HCT116 (cell line): ENCODE results near the gene ADCY6. TPM values are rescaled to one million over a fixed set of nuclear protein-coding genes. Genes with fewer than 3 reads are reported as not detected.

ENCODE experiments used
- ATAC-seq: fragments of 200-7000 bp; cut with Tn5 transposase; 2 replicates; pipeline ENCODE4 v1.9.1; 2020; ENCODE audit warnings: mild to moderate bottlenecking, moderate library complexity
- BruUV-seq: library from RNA; stranded (reverse); fragments of 400-500 nt; replicated peaks from 2 replicates; lab custom pipeline; 2021; lab: Mats Ljungman, UMichigan
- CTCF ChIA-PET: fragments of 300-600 bp; sonication (Branson Sonifier 250); formaldehyde crosslinking; loops from one replicate; lab custom pipeline; 2021; ENCODE audit warnings: antibody characterized with exemption; lab: Charles Lee
- POLR2A ChIA-PET: fragments of 300-600, 350-600 bp; sonication (Branson Sonifier 250); formaldehyde crosslinking; loops from one replicate; lab custom pipeline; 2021; ENCODE audit warnings: antibody characterized with exemption; lab: Charles Lee
- RAD21 ChIA-PET, 2 experiments: fragments of 300-600 bp; sonication (Branson Sonifier 250); formaldehyde crosslinking; loops; one replicate each; lab custom pipeline; 2023; ENCODE audit warnings: low total read pairs in 2 of 2; ENCODE audit not compliant: uncharacterized antibody in 2 of 2, unreplicated experiment in 2 of 2, low non-redundant PET in 1 of 2; lab: Charles Lee
- DNase-seq: peaks from one replicate; pipeline ENCODE4 v3.0.0-alpha.2; 2010; ENCODE audit warnings: low read depth, low spot score
- H2AFZ ChIP-seq: fragments of 200-600 bp; shearing (Covaris generic), sonication (generic); 2 replicates; pipeline ENCODE4 v1.6.1; 2017; ENCODE audit warnings: low read depth, mixed run types, mixed read lengths, antibody characterized with exemption, low read length; ENCODE audit not compliant: poor library complexity, severe bottlenecking
- H3K27ac ChIP-seq: 2 replicates; pipeline ENCODE4 v1.5.1; 2012; ENCODE audit warnings: low read depth, low read length
- H3K27me3 ChIP-seq: fragments of 200-600 bp; sonication (generic); 2 replicates; pipeline ENCODE4 v1.6.1; 2016; ENCODE audit warnings: mixed run types, low read length, mixed read lengths; ENCODE audit not compliant: insufficient read depth
- H3K36me3 ChIP-seq, 2 experiments: fragments of 200-500 bp in 1 of 2; fragments of 200-600 bp in 1 of 2; sonication (Bioruptor generic) in 1 of 2; sonication (generic) in 1 of 2; 2 replicates each; pipeline versions ENCODE4 v1.5.1 to v1.6.1; 2014 to 2016; ENCODE audit warnings: low read length in 2 of 2, inconsistent platforms in 1 of 2, mixed read lengths in 1 of 2, mixed run types in 1 of 2; ENCODE audit not compliant: insufficient read depth in 2 of 2, control insufficient read depth in 1 of 2
- H3K4me1 ChIP-seq, 2 experiments: fragments of 200-600 bp in 1 of 2; sonication (generic) in 1 of 2; 2 replicates each; pipeline versions ENCODE4 v1.5.1 to v1.6.1; 2012 to 2017; ENCODE audit warnings: low read length in 2 of 2, inconsistent platforms in 1 of 2, mild to moderate bottlenecking in 1 of 2, mixed read lengths in 1 of 2, mixed run types in 1 of 2, moderate library complexity in 1 of 2; ENCODE audit not compliant: insufficient read depth in 2 of 2, control insufficient read depth in 1 of 2
- H3K4me2 ChIP-seq: fragments of 200-600 bp; sonication (generic); 2 replicates; pipeline ENCODE4 v1.6.1; 2017; ENCODE audit warnings: mixed run types, low read length, mixed read lengths
- H3K4me3 ChIP-seq, 2 experiments: fragments of 200-600 bp in 1 of 2; sonication (generic) in 1 of 2; replicated peaks in 1 of 2; 2 replicates each; pipeline ENCODE4 v1.5.1; 2011 to 2016; ENCODE audit warnings: low read length in 2 of 2, control low read depth in 1 of 2, low read depth in 1 of 2, mild to moderate bottlenecking in 1 of 2, mixed read lengths in 1 of 2, mixed run types in 1 of 2
- H3K79me2 ChIP-seq: fragments of 200-600 bp; sonication (generic); 2 replicates; pipeline ENCODE4 v1.6.1; 2017; ENCODE audit warnings: mild to moderate bottlenecking, mixed run types, low read length, moderate library complexity, mixed read lengths; ENCODE audit not compliant: insufficient read depth
- H3K9ac ChIP-seq: fragments of 200-600 bp; sonication (generic); 2 replicates; pipeline ENCODE4 v1.6.1; 2016; ENCODE audit warnings: low read length, mixed read lengths
- H3K9me2 ChIP-seq: fragments of 200-600 bp; sonication (generic), shearing (Covaris generic); 2 replicates; pipeline ENCODE4 v1.6.1; 2017; ENCODE audit warnings: mixed run types, mild to moderate bottlenecking, moderate library complexity; ENCODE audit not compliant: insufficient read depth
- H3K9me3 ChIP-seq, 2 experiments: fragments of 200-500 bp in 1 of 2; fragments of 200-600 bp in 1 of 2; sonication (Bioruptor generic) in 1 of 2; sonication (generic) in 1 of 2; 2 replicates each; pipeline ENCODE4 v1.6.1; 2014 to 2017; ENCODE audit warnings: low read length in 2 of 2, mixed read lengths in 2 of 2, inconsistent platforms in 1 of 2, low read depth in 1 of 2, mild to moderate bottlenecking in 1 of 2, mixed run types in 1 of 2, moderate library complexity in 1 of 2; ENCODE audit not compliant: control insufficient read depth in 1 of 2, insufficient read depth in 1 of 2
- H4K20me1 ChIP-seq: fragments of 200-600 bp; sonication (generic), shearing (Covaris generic); 2 replicates; pipeline ENCODE4 v1.6.1; 2017; ENCODE audit warnings: mixed run types, mild to moderate bottlenecking, moderate library complexity; ENCODE audit not compliant: insufficient read depth
- EGR1 ChIP-seq: IDR thresholded peaks from 2 replicates; pipeline ENCODE4 v1.6.1; 2012; ENCODE audit warnings: low read depth
- EZH2 ChIP-seq: fragments of 200-600 bp; sonication (generic); IDR thresholded peaks from 2 replicates; pipeline ENCODE4 v1.6.1; 2017; ENCODE audit warnings: antibody characterized with exemption, mixed run types
- EZH2phosphoT487 ChIP-seq: fragments of 200-600 bp; IDR thresholded peaks from 2 replicates; pipeline ENCODE4 v1.6.1; 2018; ENCODE audit warnings: antibody characterized with exemption, borderline replicate concordance
- RAD21 ChIP-seq: IDR thresholded peaks from 2 replicates; pipeline ENCODE4 v1.6.1; 2012; ENCODE audit warnings: low read depth, mild to moderate bottlenecking
- REST ChIP-seq: IDR thresholded peaks from 2 replicates; pipeline ENCODE4 v1.6.1; 2012; ENCODE audit warnings: low read depth
- SP1 ChIP-seq: IDR thresholded peaks from 2 replicates; pipeline ENCODE4 v1.6.1; 2012; ENCODE audit warnings: low read depth
- YY1 ChIP-seq: IDR thresholded peaks from 2 replicates; pipeline ENCODE4 v1.6.1; 2011; ENCODE audit warnings: low read length, low read depth, moderate library complexity, mild to moderate bottlenecking; ENCODE audit not compliant: insufficient replicate concordance; ENCODE audit errors: extremely low read depth
- ZFX ChIP-seq: fragments of 450-650 bp; IDR thresholded peaks from 2 replicates; pipeline ENCODE4 v1.6.1; 2017
- ZNF274 ChIP-seq: fragments of 200-500 bp; sonication (Bioruptor generic); IDR thresholded peaks from 2 replicates; pipeline ENCODE4 v1.6.1; 2014; ENCODE audit warnings: mild to moderate bottlenecking, low read depth, low read length, inconsistent platforms
- intact Hi-C: fragments of 100-400 bp; cut with micrococcal nuclease; formaldehyde crosslinking; loops from 2 replicates; pipeline ENCODE4 v1.10.0; 2022
- total RNA-seq: library from RNA; stranded (reverse); gene quantifications from one replicate; pipeline ENCODE4 v1.2.1, GENCODE V29; 2021; ENCODE audit not compliant: unreplicated experiment
- TF ChIP-seq, protein P1 (sequence below): IDR thresholded peaks from 2 replicates; pipeline ENCODE4 v1.6.1; 2011; ENCODE audit warnings: mild to moderate bottlenecking, low read length, moderate library complexity; ENCODE audit not compliant: insufficient replicate concordance; ENCODE audit errors: extremely low read depth

ADCY6 gene
- total RNA-seq, 1 experiment from 2014 or later: 24.9 TPM

- Histone ChIP-seq H3K79me2 (no peaks in the 10 kb centered on the region), H3K4me2 (no peak overlapping the region), H2AFZ (no peak overlapping the region), H3K27ac (no peak overlapping the region), H3K9ac (no peak overlapping the region), H4K20me1 (no peaks in the 10 kb centered on the region), H3K9me3 (no peaks in the 10 kb centered on the region), H3K4me3 (no peak overlapping the region), H3K36me3 (peaks cover 14 to 18% of the 10 kb centered on the region in 2 experiments; a peak in 3 of 4 replicates), H3K27me3 (no peaks in the 10 kb centered on the region), H3K9me2 (no peaks in the 10 kb centered on the region), H3K4me1 (no peaks in the 10 kb centered on the region)
- ChIA-PET RAD21 (no interaction called here), POLR2A (no interaction called here), CTCF (interaction anchor here (1.2 kb wide), 1 partner anchor 14 kb away, joined by 3 read pairs; no protein-coding TSS in a partner anchor)
- BruUV-seq: no TSS peak
- DNase-seq (no peak), ATAC-seq (no peak)
- intact Hi-C loops: no loop called here
- TF ChIP-seq EGR1 (no peak), ZFX (no peak), YY1 (no peak), ZNF274 (no peak), EZH2 (no peak), RAD21 (no peak), REST (no peak), EZH2phosphoT487 (no peak), SP1 (no peak)
- TF ChIP-seq, protein P1, sequence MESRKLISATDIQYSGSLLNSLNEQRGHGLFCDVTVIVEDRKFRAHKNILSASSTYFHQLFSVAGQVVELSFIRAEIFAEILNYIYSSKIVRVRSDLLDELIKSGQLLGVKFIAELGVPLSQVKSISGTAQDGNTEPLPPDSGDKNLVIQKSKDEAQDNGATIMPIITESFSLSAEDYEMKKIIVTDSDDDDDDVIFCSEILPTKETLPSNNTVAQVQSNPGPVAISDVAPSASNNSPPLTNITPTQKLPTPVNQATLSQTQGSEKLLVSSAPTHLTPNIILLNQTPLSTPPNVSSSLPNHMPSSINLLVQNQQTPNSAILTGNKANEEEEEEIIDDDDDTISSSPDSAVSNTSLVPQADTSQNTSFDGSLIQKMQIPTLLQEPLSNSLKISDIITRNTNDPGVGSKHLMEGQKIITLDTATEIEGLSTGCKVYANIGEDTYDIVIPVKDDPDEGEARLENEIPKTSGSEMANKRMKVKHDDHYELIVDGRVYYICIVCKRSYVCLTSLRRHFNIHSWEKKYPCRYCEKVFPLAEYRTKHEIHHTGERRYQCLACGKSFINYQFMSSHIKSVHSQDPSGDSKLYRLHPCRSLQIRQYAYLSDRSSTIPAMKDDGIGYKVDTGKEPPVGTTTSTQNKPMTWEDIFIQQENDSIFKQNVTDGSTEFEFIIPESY: no peak
Measured at GRCh38 chr12:48767521-48767920, 21.4 kb downstream of the ADCY6 start.
